Progenitor cell of endocrine pancreas (in vitro differentiated cells): Measurements from ENCODE around the gene LCP2. TPM values are rescaled to one million over a fixed set of nuclear protein-coding genes. Genes with fewer than 3 reads are reported as not detected.

ENCODE experiments used
- DNase-seq: peaks from one replicate; pipeline ENCODE4 v3.0.0; 2021; ENCODE audit warnings: low spot score; ENCODE audit not compliant: unreplicated experiment
- H3K27ac Mint-ChIP-seq: 2 replicates; pipeline ENCODE4 v1.8.0; 2021; ENCODE audit warnings: mild to moderate bottlenecking, moderate library complexity, mixed read lengths
- H3K27me3 Mint-ChIP-seq: 2 replicates; pipeline ENCODE4 v1.8.0; 2021; ENCODE audit warnings: mixed read lengths
- H3K36me3 Mint-ChIP-seq: 2 replicates; pipeline ENCODE4 v1.8.0; 2022; ENCODE audit warnings: mixed read lengths; ENCODE audit not compliant: insufficient read depth
- H3K4me1 Mint-ChIP-seq: 2 replicates; pipeline ENCODE4 v1.8.0; 2021; ENCODE audit warnings: low read depth, mixed read lengths
- H3K4me3 Mint-ChIP-seq: 2 replicates; pipeline ENCODE4 v1.8.0; 2021; ENCODE audit warnings: low read depth, mild to moderate bottlenecking, moderate library complexity, mixed read lengths
- H3K9me3 Mint-ChIP-seq: 2 replicates; pipeline ENCODE4 v1.8.0; 2021; ENCODE audit warnings: low read depth, mixed read lengths
- total RNA-seq: library from RNA; stranded (reverse); gene quantifications from 2 replicates; pipeline ENCODE4 v1.2.1, GENCODE V29; 2021
- TF ChIP-seq, protein P1 (sequence below): fragments of 200-600 bp; sonication (generic); IDR thresholded peaks from one replicate; pipeline ENCODE4 v1.5.0; 2021; ENCODE audit warnings: antibody characterized with exemption, mild to moderate bottlenecking; ENCODE audit not compliant: unreplicated experiment

LCP2 gene
- total RNA-seq, 1 donor from 2014 or later, result not detected

DNA sequence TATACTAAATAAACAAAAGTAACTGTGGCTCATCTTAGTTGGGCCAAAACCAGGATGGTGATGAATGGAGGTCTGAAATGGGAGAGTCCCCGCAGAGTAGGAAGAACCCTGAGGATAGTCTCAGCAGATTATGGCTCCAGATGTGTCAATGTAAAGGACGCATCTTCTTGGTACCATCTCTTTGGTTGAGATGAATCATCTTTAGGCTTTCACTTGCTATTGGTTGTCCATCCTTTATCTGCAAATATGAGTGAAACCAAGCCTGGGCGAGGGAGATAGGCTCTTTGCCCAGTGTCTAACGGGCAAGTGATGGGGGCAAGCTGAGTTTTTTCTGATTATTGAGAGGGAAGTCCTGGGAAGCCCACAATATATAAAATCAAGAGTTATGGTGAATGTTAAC is 19.4 kb upstream of the LCP2 start:
- no peaks in the 10 kb centered on the region for H3K9me3 Mint-ChIP-seq
- H3K27me3 Mint-ChIP-seq, result peaks cover 34% of the 10 kb centered on the region
- peaks cover 5% of the 10 kb centered on the region for H3K4me1 Mint-ChIP-seq
- H3K4me3 Mint-ChIP-seq, result no peak overlapping the region
- DNase-seq, result no peak
- TF ChIP-seq, protein P1, sequence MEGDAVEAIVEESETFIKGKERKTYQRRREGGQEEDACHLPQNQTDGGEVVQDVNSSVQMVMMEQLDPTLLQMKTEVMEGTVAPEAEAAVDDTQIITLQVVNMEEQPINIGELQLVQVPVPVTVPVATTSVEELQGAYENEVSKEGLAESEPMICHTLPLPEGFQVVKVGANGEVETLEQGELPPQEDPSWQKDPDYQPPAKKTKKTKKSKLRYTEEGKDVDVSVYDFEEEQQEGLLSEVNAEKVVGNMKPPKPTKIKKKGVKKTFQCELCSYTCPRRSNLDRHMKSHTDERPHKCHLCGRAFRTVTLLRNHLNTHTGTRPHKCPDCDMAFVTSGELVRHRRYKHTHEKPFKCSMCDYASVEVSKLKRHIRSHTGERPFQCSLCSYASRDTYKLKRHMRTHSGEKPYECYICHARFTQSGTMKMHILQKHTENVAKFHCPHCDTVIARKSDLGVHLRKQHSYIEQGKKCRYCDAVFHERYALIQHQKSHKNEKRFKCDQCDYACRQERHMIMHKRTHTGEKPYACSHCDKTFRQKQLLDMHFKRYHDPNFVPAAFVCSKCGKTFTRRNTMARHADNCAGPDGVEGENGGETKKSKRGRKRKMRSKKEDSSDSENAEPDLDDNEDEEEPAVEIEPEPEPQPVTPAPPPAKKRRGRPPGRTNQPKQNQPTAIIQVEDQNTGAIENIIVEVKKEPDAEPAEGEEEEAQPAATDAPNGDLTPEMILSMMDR, result no peak
- no peaks in the 10 kb centered on the region for H3K36me3 Mint-ChIP-seq
- no peak overlapping the region for H3K27ac Mint-ChIP-seq

DNA sequence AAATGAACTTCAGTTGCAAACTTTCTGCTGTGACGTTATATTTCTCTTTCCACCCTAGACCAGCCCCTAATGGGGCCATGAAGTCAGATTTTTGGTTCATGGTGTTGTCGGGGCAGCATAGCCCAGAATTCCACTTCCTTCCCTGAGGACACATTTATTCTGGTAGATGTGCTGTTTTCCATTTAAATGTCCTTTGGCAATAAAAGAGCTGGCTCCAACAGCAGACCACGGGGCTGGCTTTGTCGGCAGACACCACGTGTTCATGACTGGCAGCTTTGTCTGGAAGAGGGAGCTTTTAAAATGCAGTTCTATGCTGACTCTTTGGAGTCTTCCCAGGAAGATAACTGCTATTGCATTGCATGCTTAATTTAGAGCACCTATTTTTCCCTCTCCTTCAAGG is 17.6 kb upstream of the LCP2 start:
- no peak for DNase-seq
- H3K36me3 Mint-ChIP-seq, result no peaks in the 10 kb centered on the region
- TF ChIP-seq, protein P1, result no peak
- H3K9me3 Mint-ChIP-seq, result no peaks in the 10 kb centered on the region
- H3K27ac Mint-ChIP-seq, result no peak overlapping the region
- peaks cover 37% of the 10 kb centered on the region for H3K27me3 Mint-ChIP-seq
- peaks cover 5% of the 10 kb centered on the region for H3K4me1 Mint-ChIP-seq
- no peak overlapping the region for H3K4me3 Mint-ChIP-seq

DNA sequence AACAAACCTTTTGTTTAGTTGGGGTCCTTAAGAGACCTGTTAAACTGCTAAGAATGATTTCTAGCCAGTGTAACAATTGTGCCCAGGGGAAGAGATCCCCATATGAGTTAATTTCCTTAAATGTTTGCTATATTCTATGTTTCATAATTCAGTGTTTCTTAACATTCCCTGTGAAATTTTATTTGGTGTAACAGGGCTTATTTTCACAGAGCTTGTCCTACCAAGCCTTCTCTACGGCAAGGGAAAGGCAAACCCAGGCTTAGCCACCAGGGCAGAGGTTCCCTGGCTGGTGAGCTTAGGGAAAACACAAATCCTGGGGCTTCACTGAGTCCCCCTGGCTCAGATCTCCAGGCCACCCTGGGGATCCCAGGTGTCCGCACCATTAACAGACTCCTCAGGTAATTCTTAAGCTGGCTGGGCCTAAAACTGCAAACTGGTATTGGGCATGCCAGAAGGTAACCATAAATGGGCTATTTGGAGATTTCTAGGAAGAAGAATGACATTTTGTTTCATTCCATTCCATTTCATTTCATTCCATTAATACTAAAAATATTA is 17.0 kb upstream of the LCP2 start:
- peaks cover 5% of the 10 kb centered on the region for H3K4me1 Mint-ChIP-seq

DNA sequence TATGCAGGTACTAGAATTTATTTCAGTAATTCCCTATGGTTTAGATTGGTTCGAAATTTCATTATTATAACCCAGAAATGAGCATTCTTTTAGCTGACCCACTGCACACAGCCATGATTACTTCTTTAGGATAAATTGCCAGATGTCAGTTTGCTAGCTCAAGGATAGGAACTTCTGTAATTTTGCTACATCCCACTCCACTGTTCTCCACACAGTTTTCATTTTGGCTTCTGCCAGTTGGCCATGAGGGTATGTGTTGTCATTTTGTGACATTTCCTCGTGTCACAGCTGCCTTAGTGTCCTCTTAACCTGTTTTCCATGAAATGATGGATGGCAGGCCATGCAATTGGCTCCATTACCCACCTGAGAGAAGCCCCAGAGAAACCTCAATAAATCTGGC is 16.2 kb upstream of the LCP2 start:
- Mint-ChIP-seq H3K27me3 (peaks cover 33% of the 10 kb centered on the region), H3K4me3 (no peak overlapping the region), H3K27ac (no peak overlapping the region), H3K36me3 (no peaks in the 10 kb centered on the region), H3K4me1 (peaks cover 5% of the 10 kb centered on the region), H3K9me3 (no peaks in the 10 kb centered on the region)
- DNase-seq, result no peak
- TF ChIP-seq, protein P1, result no peak

More for the DNA sequence above, 17.0 kb upstream of the LCP2 start:
- TF ChIP-seq, protein P1, result no peak
- Mint-ChIP-seq H3K4me3 (no peak overlapping the region), H3K9me3 (no peaks in the 10 kb centered on the region), H3K27ac (no peak overlapping the region), H3K27me3 (peaks cover 36% of the 10 kb centered on the region), H3K36me3 (no peaks in the 10 kb centered on the region)
- no peak for DNase-seq

DNA sequence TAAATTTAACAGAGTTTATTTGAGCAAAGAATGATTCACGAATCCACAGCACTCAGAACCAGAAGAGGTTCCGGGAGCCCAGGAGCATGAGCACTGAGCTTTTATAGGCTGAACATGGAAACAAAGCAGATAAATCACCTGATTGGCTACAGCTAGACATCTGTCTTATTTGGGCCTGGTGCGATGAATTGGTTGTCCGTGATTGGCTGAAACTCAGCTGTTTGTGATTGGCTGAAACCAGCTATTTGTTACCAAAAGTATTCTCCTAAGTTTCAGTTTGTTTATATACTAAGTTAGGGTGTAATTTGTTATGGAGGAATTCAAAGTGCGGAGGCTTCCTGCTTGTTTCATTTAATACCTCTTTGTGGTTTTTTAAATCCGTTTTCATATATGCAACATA is 15.8 kb upstream of the LCP2 start:
- H3K4me1 Mint-ChIP-seq, result peaks cover 5% of the 10 kb centered on the region
- DNase-seq, result no peak
- no peaks in the 10 kb centered on the region for H3K9me3 Mint-ChIP-seq
- no peaks in the 10 kb centered on the region for H3K36me3 Mint-ChIP-seq
- H3K4me3 Mint-ChIP-seq, result no peak overlapping the region
- TF ChIP-seq, protein P1, result no peak
- H3K27me3 Mint-ChIP-seq, result peaks cover 29% of the 10 kb centered on the region
- no peak overlapping the region for H3K27ac Mint-ChIP-seq
